Measurements from ENCODE around the gene KDM8.

- TF ChIP-seq CTCF (IDR thresholded peaks at IDR 0.05) (no peak), POLR2A (IDR thresholded peaks at IDR 0.05) (no peak)
These were observed 32.6 kb downstream of the KDM8 start for GRCh38 chr16:27235938-27236245.
